Esophagus mucosa (tissue), 1 donor: Measurements from ENCODE around the gene DNAJC5. TPM values are rescaled to one million over a fixed set of nuclear protein-coding genes. Genes with fewer than 3 reads are reported as not detected.
"Not testable (repeated sequence)": the region's sequence is repeated elsewhere in the genome, so short reads cannot be mapped to it uniquely, and the experiment has no call there.

Experiments used
- ATAC-seq: fragments of 200-7000 bp; cut with Tn5 transposase; one replicate; pipeline ENCODE4 v1.9.1; 2020
- total RNA-seq: library from RNA; stranded (reverse); gene quantifications from one replicate; pipeline ENCODE4 v1.2.4, GENCODE V29; 2023
- donor health status: DM: yes; HTN: yes; CAD: no.

DNAJC5 gene
- total RNA-seq, 1 donor from 2014 or later, result 64.8 TPM

DNA sequence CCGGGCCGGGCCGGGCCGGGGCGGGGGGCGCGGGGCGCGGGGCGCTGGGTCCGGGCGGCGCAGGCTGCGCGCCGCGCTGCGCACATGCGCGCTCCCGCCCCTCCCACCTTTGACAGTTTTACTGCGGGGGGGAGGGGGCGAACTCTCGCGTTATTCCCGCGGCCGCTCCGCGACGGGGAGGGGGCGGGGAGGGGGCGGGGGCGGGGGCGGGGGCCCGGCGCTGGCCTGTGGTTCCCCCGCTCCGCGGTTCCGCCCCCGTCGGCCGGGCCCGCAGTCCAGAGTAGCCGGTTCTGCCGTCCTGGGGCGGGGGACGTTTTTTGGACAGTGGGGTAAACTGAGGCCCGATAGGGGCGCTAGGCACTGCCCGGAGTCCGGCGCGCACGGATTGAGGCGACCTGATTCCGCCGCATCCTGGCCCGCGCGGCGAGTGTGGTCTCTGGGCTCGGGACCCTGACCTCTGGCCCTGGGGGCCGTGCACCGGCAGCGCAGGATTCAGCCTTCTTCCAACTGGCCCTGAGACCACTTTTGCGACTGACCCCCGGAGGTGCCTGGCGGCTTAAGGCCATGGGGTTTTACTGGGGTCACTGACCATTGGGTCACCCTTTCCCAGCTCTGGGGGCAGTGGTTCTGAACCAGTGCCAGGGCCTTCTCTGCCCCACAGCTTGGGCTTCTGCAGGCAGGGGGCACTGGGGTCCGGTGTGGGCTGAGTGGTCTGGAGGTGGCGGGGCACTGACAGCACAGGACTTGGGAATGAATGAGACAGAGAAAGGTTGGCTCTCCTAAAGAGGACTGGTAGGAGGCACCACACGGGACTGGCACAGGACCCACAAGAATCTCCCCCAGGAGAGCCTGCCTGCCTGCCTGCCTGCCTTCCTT is 75.2 kb downstream of the DNAJC5 start, which contains the start of gene ZNF512B:
Gene ZNF512B, minus strand, starts transcription at position 93 of the 876 bp plus-strand sequence. CDS start 1,980 bp downstream, outside the sequence.
- peak; percentile 43 for ATAC-seq

DNA sequence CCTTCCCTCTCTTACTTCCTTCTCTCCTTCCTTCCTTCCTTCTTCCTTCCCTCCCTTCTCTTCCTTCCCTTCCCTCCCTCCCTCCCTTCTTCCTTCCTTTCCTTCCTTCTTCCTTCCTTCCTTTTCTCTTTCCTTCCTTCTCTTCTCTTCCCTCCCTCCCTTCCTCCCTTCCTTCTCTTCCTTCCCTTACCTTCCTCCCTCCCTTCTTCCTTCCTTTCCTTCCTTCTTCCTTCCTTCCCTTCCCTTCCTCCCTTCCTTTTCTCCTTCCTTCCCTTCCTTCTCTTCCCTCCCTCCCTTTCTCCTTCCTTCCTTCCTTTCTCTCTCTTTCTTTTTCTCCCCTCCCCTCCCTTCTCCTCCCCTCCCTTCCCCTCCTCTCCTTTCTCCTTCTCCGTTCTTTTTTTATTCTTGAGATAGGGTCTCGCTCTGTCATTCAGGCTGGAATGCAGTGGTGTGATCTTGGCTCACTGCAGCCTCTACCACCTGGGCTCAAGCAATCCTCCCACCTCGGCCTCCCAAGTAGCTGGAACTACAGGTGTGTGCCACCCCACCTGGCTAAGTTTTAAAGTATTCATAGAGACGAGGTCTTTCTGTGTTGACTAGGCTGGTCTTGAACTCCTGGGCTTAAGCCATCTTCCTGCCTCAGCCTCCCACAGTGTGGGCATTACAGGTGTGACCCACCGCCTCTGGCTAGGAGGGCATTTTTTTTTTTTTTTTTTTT is 75.9 kb downstream of the DNAJC5 start:
- ATAC-seq, result no peak

DNA sequence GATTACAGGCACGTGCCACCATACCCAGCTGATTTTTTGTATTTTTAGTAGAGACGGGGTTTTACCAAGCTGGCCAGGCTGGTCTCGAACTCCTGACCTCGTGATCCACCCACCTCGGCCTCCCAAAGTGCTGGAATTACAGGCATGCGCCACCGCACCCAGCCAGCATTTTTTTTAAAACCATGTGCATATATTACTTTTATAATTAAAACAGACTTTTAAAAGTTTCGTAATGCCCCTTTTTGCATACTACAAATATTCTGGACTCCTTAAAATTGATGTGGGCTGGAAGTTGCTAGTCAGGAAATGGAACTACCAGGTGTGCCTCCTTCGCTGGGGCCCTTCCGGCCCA is 77.0 kb downstream of the DNAJC5 start:
- ATAC-seq, result not testable (repeated sequence)

DNA sequence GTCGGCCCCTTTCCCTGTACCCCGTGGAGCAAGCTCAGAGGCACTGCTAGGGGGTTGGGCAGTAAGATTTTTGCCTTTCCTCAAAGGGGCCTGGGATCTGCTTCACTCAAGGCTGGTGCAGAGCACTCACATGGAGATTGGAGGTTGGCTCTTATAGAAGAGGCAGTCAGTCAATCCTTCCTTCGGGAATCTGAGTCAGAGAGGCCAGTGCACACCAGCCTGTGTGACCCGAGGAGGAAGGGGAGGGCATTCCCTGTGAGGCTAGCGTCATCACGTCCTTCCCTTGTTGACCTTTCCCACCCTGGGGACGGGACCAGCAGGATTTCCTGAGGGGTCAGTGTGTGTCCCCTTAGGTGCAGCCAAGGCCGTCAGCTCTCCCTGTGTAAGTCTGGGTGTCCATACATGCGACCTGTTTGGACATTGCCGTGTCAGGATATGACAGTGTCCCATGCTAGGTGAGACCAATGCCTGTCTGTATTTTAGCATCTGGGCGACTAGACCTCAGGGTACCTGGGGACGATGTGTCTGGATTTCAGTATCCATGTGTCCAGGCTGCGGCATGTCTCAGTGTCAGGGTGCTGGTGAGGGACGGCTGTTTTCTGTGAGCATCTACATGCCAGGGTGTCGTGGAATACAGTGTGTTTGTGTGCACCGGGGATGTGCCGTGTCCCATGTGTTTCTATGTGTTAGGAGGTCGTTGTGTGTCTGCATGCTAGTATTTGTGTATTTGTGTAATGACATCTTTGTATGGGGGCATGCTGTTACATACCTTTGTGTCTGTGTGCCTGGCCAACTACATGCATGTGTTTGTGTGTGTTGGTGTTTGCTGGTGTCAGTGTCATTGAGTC is 77.6 kb downstream of the DNAJC5 start:
- no peak for ATAC-seq

DNA sequence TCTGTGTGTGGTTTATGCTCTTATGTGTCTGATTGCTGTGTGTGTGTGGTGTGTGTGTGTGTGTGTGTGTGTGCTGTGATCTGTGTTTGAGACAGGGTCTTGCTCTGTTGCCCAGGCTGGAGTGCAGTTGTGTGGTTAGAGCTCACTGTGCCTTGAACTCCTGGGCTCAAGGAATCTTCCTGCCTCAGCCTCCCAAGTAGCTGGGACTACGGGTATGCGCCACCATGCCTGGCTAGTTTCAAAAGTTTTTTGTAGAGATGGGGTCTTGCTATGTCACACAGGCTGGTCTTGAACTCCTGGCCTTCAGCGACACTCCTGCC is 78.2 kb downstream of the DNAJC5 start:
- ATAC-seq, result no peak

DNA sequence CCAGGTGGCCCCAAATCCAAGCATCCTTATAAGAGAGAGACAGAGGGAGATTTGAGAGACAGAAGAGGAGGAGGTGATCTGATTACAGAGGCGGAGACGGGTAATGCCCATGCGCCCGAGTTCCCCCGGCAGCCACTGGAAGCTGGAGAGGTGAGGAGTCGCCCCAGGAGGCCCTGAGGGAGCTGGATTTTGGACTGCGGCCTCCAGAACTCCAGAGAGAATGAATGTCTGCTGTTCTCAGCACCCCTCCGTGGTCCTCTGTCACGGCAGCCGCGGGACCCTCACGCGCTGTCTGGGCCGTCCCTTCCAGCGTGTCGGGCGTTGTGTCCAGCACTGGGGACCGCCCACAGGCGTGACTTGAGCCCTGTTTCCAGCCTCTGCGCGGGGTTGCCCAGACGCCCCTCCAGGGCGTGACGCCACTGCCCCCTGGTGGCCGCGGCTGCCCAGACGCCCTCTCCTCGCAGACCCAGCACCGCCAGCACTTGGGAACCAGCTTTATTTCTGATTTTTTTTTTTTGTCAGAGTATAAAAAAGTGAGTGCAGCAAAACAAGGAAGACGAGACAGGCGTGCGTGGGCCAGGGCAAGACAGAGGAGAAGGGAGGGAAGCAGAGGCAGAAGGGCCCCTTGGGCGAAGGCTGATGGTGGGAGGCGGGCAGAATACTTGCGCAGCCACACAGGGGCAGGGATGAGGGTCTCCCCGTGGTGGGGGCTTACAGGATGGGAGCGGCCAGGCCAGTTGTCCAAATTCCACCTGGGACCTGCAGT is 78.9 kb downstream of the DNAJC5 start:
- peak; percentile 64 for ATAC-seq

DNA sequence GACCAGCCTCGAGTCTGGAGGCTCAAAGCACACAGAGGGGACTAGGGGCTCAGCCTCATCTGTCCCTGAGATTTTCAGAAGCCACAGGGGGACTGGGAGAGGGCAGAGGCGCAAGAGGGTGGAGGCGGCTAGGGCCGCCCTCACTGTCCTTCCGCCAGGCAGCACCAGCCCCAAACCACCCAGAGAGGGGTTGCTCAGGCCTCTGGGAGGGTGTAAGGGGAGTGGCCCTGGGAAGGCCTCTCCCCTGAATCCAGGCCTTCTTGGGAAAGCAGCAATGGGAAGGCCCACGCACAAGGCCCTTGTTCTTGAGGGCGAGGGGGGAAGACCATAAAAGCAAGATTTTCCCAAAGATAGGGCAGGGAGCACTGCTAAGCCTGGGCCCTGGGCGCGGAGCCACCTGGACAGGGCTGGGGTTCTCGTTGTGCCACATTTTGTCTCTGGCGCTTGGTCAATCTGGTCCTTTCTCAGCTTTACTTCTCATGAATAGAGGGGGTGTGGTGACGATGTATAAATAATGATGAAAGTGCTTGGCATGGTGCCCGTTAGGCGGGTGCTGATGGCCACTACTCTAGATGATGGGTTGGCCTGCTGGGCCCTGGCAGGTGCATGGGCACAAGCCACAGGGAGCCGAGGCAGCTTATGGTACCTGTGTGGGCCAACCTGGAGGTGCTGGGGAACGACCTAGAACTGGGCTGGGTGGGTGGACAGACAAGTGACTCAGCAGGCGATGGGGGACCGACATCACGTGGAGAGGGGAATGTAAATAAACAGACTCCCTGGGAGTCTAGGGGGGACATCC is 79.7 kb downstream of the DNAJC5 start:
- ATAC-seq, result no peak

DNA sequence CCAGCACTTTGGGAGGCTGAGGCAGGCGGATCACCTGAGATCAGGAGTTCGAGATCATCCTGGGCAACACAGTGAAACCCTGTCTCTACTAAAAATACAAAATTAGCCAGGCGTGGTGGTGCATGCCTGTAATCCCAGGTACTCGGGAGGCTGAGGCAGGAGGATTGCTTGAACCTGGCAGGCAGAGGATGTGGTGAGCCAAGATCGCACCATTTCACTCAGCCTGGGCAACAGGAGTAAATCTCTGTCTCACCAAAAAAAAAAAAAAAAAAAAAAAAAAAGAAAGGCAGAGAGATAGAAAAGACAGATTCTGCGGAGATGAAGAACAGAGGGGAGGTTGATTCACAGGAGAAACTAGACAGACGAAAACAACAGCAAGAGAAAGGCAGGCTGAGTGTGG is 81.6 kb downstream of the DNAJC5 start:
- not testable (repeated sequence) for ATAC-seq

DNA sequence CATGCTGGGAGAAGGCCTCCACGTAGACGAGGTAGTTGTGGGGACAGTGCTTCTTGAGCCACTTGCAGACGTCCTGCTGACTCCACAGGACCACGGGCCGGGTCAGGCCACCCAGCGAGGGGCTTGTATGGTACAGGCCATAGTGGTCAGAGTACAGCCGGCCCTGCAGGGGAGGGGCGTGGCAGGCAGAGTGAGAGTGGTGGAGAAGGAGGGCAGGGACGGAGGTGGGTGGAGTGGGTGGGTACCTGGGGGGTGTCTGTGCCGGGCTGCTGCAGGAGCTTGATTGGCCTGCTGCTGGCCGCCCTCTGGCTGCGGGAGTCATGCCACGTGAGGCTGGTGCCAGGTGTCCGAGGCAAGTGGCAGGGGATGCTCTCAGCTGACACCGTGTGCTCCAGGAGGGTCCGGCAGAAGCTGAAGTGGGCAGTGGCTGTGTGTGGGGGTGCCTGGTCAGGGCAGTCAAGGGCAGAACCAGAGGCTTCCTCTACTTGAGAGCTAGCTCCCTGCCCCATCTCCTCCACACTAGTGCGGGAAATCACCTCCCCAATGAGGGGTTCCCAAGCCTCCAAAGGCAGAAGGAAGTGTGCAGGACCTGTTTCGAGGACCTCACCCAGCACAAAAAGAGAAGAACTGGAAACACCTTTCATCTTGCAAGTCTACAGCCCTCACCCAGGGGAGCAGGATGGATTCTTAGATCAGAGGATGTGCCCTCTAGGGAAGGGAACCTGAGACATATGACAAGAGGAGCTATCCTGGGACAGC is 82.2 kb downstream of the DNAJC5 start:
- ATAC-seq, result no peak

DNA sequence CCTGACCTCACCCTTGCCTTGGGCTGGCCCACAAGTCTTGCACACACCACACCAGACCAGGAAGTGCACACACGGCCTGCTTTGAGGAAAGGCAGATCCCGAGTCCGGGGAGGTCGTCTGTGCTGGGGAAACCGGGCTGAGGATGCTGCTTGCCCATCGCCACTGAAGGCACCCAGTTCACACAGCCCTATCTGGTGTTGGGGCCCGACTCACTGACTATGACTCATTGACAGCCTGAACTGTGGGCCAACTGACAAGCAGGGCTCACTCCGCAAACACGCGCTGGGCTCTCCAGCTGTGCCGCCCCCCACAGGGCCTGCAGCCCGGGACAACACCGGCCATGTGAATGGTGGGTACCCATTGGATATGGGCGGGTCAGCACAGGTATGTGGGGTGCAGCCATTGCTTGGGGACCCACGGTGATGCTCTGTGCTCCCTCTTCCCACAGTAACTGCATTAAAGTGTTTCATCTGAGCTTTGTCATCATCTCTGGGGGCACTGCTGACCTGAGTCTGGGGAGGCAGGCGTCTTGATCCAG is 82.9 kb downstream of the DNAJC5 start:
- peak; percentile 22 for ATAC-seq

DNA sequence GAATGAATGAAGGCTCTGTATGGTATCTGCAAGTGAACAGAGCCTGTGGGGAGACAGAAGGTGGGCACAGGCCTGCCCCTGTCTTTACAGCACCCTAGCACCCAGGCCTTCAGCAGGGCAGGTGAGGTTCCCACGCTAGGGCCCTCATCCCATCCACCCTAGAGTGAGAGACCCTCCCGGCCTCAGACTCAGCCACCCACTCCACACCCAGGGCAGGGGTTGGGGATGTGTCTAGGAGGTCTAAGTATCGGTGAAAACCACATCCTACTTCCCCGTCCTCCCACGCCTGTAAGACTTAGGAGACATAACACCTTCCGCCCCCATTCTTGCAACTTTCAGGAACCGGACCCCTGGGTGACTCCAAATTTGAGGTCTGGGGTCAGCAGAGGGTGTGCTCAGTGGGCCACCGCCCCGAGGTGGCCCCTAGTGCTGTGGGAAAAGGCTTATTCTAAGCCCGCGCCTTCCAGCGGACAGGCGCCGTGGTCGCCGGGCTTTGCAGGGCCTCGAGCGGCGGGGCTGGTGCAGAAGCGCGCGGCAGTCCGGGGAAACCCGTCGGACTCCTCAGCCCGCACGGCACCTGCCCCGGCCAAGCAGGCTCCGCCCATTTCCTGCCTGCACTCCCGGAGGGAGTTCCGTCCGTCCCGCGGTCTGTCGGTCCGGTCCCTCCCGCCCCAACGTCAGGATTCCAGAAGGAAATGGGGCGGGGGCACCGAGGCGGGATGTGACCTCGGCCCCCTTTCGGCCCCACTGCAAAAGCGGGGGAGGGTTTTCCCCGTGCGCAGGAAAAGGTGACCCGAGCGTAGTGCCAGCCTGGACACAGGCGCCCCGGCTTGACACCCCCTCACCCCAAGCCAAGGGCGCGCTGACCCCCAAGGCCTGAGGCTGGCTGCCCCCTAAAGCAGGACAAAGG is 83.6 kb downstream of the DNAJC5 start:
- ATAC-seq, result peak; percentile 47

DNA sequence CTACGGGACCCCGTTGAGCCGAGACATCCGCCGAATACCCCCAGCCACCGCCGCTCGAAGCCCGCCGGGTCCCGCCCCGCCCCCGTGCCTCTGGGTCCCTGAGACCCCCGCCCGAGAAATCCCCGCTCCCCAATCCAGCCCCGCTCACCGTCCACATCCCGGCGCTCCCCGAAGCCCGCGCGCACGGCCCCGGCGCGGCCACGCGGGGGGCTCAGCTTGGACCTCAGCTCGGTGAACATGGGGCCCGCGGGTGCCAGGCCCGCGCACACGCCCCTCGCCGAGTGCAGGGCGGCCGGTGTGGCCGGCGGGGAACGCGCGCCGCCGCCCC is 84.3 kb downstream of the DNAJC5 start:
- ATAC-seq, result no peak

DNA sequence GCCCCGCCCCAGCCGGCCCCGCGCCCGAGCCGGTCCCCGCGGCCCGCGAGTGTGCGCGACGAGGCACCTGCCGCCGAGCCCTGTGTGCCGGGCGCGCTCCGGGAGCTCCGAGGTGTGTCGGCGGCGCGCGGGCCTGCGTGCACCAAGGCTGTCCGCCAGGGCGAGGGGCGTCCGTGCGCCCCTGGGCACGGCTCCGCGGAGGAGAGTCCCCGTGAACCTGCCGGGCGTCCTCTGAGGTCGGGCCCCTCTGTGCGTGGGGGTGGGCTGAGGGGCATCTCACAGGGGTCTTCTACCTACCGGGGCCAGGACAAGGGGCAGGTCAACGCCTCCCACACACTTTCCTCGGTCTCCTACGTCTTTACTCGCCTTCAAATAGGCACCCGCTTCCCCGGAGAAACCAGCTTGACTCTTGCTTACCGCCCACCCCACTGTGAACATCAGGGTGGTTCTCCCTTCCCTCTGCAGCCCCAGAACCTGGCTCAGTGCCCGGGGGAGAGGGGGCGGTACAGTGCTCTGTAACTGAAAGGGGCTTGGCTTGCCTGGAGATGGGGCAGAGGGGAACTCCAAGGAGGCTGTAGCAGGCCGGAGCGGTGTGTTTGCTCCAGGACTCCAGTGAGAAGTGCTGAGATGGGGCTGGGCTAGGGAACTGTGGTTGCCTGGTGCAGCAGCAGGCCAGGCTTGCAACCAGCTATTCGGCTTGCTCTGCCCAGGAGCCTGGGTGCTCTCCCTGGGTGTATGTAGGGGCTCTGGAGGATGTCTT is 84.8 kb downstream of the DNAJC5 start, which contains the start of gene SAMD10:
Gene SAMD10, minus strand, starts transcription at position 86 of the 760 bp plus-strand sequence. CDS start 175 bp downstream, outside the sequence.
- ATAC-seq, result peak; percentile 9

DNA sequence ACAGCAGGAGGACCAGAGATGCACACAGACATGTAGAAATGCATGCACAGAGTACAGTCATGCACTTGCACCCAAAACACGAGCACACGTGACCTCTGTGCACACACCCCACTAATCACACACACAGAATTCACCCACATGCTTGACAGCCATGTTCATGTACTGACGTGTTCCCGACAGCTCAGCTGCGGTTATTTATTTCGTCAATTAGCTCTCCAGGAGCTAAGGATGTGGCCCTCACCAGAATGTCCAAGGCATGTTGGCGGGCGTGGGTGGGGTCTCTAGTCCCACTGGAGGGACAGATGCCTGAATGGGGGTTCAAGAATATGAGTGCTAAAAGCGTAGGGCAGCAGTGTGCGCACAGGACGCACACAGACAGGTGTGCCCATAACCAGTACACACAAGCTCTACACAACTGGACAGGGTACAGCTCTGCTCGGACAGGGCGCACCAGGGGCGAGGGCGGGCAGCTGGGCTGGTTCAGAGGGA is 85.4 kb downstream of the DNAJC5 start:
- ATAC-seq, result peak; percentile 75

DNA sequence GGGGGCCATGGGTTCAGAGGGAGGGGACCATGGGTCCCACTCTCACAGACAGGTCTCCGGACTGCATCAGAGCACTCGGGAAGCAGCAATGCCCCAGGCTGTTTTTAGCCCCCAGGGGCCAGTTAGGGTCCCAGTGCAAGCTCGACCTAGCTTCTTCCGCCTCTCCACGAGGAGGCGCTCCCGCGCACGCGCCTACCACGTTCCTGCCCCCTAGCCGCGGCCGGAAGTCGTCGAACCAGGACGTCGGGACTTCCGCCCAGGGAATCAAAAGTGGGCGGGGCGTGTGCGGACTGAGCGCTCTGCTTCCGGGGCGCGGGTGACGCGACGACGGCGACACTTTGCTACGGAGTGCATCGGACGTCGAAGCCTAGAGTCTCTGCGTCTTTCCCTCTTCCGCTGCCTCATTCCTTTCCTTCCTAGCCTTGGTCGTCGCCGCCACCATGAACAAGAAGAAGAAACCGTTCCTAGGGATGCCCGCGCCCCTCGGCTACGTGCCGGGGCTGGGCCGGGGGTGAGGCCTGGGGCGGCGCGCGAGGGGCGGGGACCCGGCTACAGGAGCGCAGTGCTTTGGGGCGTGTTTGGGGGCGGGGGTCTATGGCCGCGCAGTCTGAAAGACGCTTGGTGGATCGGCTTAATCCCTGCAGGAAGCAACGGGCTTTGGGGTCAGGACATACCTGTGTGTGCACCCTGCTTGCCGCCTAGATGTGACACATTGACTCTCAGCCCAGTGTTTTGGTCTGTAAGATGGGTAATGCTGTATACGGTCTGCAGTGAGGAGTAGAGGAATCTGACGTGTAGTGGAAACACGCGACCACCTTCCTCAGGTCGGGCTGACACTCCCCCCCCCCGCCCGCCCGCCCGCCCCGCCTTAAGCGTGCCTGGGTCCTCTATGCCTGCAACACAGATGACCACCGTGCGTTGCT is 86.1 kb downstream of the DNAJC5 start, which contains the start of gene PRPF6:
Gene PRPF6, plus strand, starts transcription at position 327 of the 923 bp plus-strand sequence. Its CDS starts 114 bp downstream, at position 441.
- peak; percentile 83 for ATAC-seq

DNA sequence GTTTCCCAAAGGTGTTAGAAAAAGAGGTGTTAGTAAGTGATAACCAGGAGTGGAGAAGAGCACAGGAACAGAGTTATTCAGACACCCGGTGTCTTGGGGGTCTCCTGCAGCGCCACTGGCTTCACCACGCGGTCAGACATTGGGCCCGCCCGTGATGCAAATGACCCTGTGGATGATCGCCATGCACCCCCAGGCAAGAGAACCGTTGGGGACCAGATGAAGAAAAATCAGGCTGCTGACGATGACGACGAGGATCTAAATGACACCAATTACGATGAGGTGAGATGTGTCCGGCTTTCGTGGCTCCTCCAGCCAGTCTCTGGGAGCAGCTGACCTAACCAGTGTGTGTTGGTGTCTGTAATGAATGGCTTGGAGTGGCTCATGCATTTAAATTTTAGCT is 88.0 kb downstream of the DNAJC5 start:
- ATAC-seq, result no peak
